ENCODE measurements around the gene OPN1SW.

OPN1SW gene

GRCh38 chr7:128801667-128802418, 26.2 kb upstream of the OPN1SW start:
- TF ChIP-seq POLR2A (IDR thresholded peaks at IDR 0.05; ENCODE audit: low read depth, low read length): no peak
- DNase-seq (ENCODE audit: insufficient read length, low spot score) (no peak), FAIRE-seq (no peak)

GRCh38 chr7:128801003-128801402, 25.4 kb upstream of the OPN1SW start:
- no peak for TF ChIP-seq POLR2A (IDR thresholded peaks at IDR 0.05; ENCODE audit: low read depth, low read length)
- DNase-seq (ENCODE audit: insufficient read length, low spot score) (no peak), FAIRE-seq (no peak)

- DNase-seq (ENCODE audit: insufficient read length, low spot score): no peak
- FAIRE-seq: no peak
- no peak for TF ChIP-seq POLR2A (IDR thresholded peaks at IDR 0.05; ENCODE audit: low read depth, low read length)
Observed at GRCh38 chr7:128800567-128800966, 25.0 kb upstream of the OPN1SW start.

GRCh38 chr7:128799451-128799850, 23.9 kb upstream of the OPN1SW start:
- DNase-seq (ENCODE audit: insufficient read length, low spot score): no peak
- FAIRE-seq: no peak
- TF ChIP-seq POLR2A (IDR thresholded peaks at IDR 0.05; ENCODE audit: low read depth, low read length): no peak

GRCh38 chr7:128796327-128796726, 20.7 kb upstream of the OPN1SW start:
- FAIRE-seq (no peak), DNase-seq (ENCODE audit: insufficient read length, low spot score) (peak; percentile 34)
- no peak for TF ChIP-seq POLR2A (IDR thresholded peaks at IDR 0.05; ENCODE audit: low read depth, low read length)

- DNase-seq (ENCODE audit: insufficient read length, low spot score) (no peak), FAIRE-seq (no peak)
Observed at GRCh38 chr7:128795129-128795528, 19.5 kb upstream of the OPN1SW start.

GRCh38 chr7:128794436-128794835, 18.8 kb upstream of the OPN1SW start:
- DNase-seq (ENCODE audit: insufficient read length, low spot score): no peak
- no peak for FAIRE-seq
- no peak for TF ChIP-seq POLR2A (IDR thresholded peaks at IDR 0.05; ENCODE audit: low read depth, low read length)

More at GRCh38 chr7:128795129-128795528, 19.5 kb upstream of the OPN1SW start:
- TF ChIP-seq POLR2A (IDR thresholded peaks at IDR 0.05; ENCODE audit: low read depth, low read length): no peak

GRCh38 chr7:128794020-128794419, 18.4 kb upstream of the OPN1SW start:
- TF ChIP-seq POLR2A (IDR thresholded peaks at IDR 0.05; ENCODE audit: low read depth, low read length): no peak
- DNase-seq (ENCODE audit: insufficient read length, low spot score) (no peak), FAIRE-seq (no peak)

GRCh38 chr7:128793181-128793547, 17.6 kb upstream of the OPN1SW start:
- DNase-seq (ENCODE audit: insufficient read length, low spot score): no peak
- no peak for TF ChIP-seq POLR2A (IDR thresholded peaks at IDR 0.05; ENCODE audit: low read depth, low read length)
- FAIRE-seq: no peak

- no peak for TF ChIP-seq POLR2A (IDR thresholded peaks at IDR 0.05; ENCODE audit: low read depth, low read length)
- no peak for FAIRE-seq
- no peak for DNase-seq (ENCODE audit: insufficient read length, low spot score)
Observed at GRCh38 chr7:128792471-128793180, 17.0 kb upstream of the OPN1SW start.

- no peak for TF ChIP-seq POLR2A (IDR thresholded peaks at IDR 0.05; ENCODE audit: low read depth, low read length)
- DNase-seq (ENCODE audit: insufficient read length, low spot score): peak; percentile 47
- no peak for FAIRE-seq
Observed at GRCh38 chr7:128791972-128792327, 16.4 kb upstream of the OPN1SW start.

- peak; percentile 64 for TF ChIP-seq POLR2A (IDR thresholded peaks at IDR 0.05; ENCODE audit: low read depth, low read length)
- DNase-seq (ENCODE audit: insufficient read length, low spot score): peak; percentile 74
- no peak for FAIRE-seq
Observed at GRCh38 chr7:128791121-128791971, 15.8 kb upstream of the OPN1SW start, which contains the start of gene CCDC136. CCDC136 (plus strand) TSS chr7:128791968; CDS start chr7:128792412, 444 bp downstream.

- no peak for TF ChIP-seq POLR2A (IDR thresholded peaks at IDR 0.05; ENCODE audit: low read depth, low read length)
- FAIRE-seq: no peak
- no peak for DNase-seq (ENCODE audit: insufficient read length, low spot score)
Observed at GRCh38 chr7:128790315-128791041, 14.9 kb upstream of the OPN1SW start.

Data from H54 (cell line).